K562 (cell line): ENCODE data around the gene BDNF. TPM values are rescaled to one million over a fixed set of nuclear protein-coding genes. Genes with fewer than 3 reads are reported as not detected.
A peak's percentile ranks its signal among the peaks of the same experiment; 100 is the strongest.

Experiments used
- ATAC-seq: fragments of 200-7000 bp; cut with Tn5 transposase; 3 replicates; pipeline ENCODE4 v1.9.1; 2020; ENCODE audit warnings: moderate library complexity
- BruUV-seq: library from RNA; stranded (reverse); fragments of 400-500 nt; replicated peaks from 2 replicates; lab custom pipeline; 2021; lab: Mats Ljungman, UMichigan
- CTCF ChIA-PET: fragments of 300-600 bp; formaldehyde crosslinking; extraction: SDS; loops from one replicate; lab custom pipeline; 2021; ENCODE audit warnings: low intra/inter-chr PET ratio; lab: Yijun Ruan, JAX
- POLR2A ChIA-PET: fragments of 300-600, 350-650 bp; sonication (Branson Sonifier 250); formaldehyde crosslinking; extraction: SDS; loops from one replicate; lab custom pipeline; 2021; ENCODE audit warnings: antibody characterized with exemption, inconsistent platforms; lab: Yijun Ruan, JAX
- DNase-seq, 4 experiments: peaks; one replicate each; pipeline versions ENCODE4 v3.0.0 to v3.0.0-alpha.2; 2011 to 2018; ENCODE audit warnings: low spot score in 3 of 4, mixed read lengths in 3 of 4; ENCODE audit errors: extremely low read depth in 1 of 4
- FAIRE-seq: peaks from 2 replicates; lab custom pipeline; 2011; peaks lifted over from hg19 to GRCh38; lab: Jason Lieb, UNC
- H2AFZ ChIP-seq: 2 replicates; pipeline ENCODE4 v1.6.0; 2011; ENCODE audit warnings: low read depth, low read length, control low read depth, inconsistent platforms
- H3K27ac ChIP-seq: fragments of 200-600 bp; 3 replicates; pipeline ENCODE4 v1.8.0; 2011; ENCODE audit warnings: low read depth, mild to moderate bottlenecking, control low read depth, inconsistent platforms, low read length, moderate library complexity, mixed read lengths; ENCODE audit errors: extremely low read depth
- H3K27me3 ChIP-seq, 2 experiments: fragments of 300-600 bp in 1 of 2; 2 replicates in 1 of 2; 3 replicates in 1 of 2; pipeline versions ENCODE4 v1.6.0 to v1.8.0; 2011; ENCODE audit warnings: inconsistent platforms in 2 of 2, low read length in 2 of 2, mild to moderate bottlenecking in 1 of 2, mixed read lengths in 1 of 2, moderate library complexity in 1 of 2; ENCODE audit not compliant: control insufficient read depth in 2 of 2, insufficient read depth in 2 of 2
- H3K36me3 ChIP-seq: fragments of 300-600 bp; 3 replicates; pipeline ENCODE4 v1.8.0; 2011; ENCODE audit warnings: mild to moderate bottlenecking, low read length, inconsistent platforms; ENCODE audit not compliant: control insufficient read depth, insufficient read depth
- H3K4me1 ChIP-seq, 2 experiments: fragments of 200-600 bp in 1 of 2; replicated peaks in 1 of 2; 2 replicates in 1 of 2; 3 replicates in 1 of 2; pipeline versions ENCODE4 v1.5.1 to v1.8.0; 2011; ENCODE audit warnings: inconsistent platforms in 2 of 2, low read length in 2 of 2, mild to moderate bottlenecking in 1 of 2, mixed read lengths in 1 of 2, moderate library complexity in 1 of 2; ENCODE audit not compliant: control insufficient read depth in 2 of 2, insufficient read depth in 2 of 2
- H3K4me2 ChIP-seq: 2 replicates; pipeline ENCODE4 v1.6.1; 2011; ENCODE audit warnings: low read length, control low read depth, inconsistent platforms, mixed read lengths; ENCODE audit not compliant: insufficient read depth
- H3K4me3 ChIP-seq: fragments of 200-600 bp; sonication (generic), shearing (Covaris generic); 2 replicates; pipeline ENCODE4 v1.5.1; 2016; ENCODE audit warnings: control low read depth, inconsistent platforms
- H3K79me2 ChIP-seq: fragments of 200-600 bp; 3 replicates; pipeline ENCODE4 v1.8.0; 2011; ENCODE audit warnings: low read length, inconsistent platforms; ENCODE audit not compliant: control insufficient read depth, insufficient read depth
- H3K9ac ChIP-seq, 2 experiments: 2 replicates each; pipeline versions ENCODE4 v1.6.0 to v1.6.1; 2011; ENCODE audit warnings: low read depth in 2 of 2, low read length in 2 of 2, control low read depth in 1 of 2, inconsistent platforms in 1 of 2, mild to moderate bottlenecking in 1 of 2, mixed read lengths in 1 of 2; ENCODE audit not compliant: insufficient read depth in 1 of 2
- H3K9me1 ChIP-seq: one replicate; pipeline ENCODE4 v1.6.0; 2011; ENCODE audit warnings: inconsistent platforms, mild to moderate bottlenecking, low read length, moderate library complexity; ENCODE audit not compliant: control insufficient read depth, insufficient read depth
- H3K9me3 ChIP-seq: replicated peaks from 2 replicates; pipeline ENCODE4 v1.5.1; 2011; ENCODE audit warnings: low read depth, low read length, inconsistent platforms; ENCODE audit not compliant: control insufficient read depth, insufficient read depth
- H4K20me1 ChIP-seq: replicated peaks from 2 replicates; pipeline ENCODE4 v1.6.1; 2011; ENCODE audit warnings: low read length, inconsistent platforms, mixed read lengths; ENCODE audit not compliant: control insufficient read depth, insufficient read depth
- C11orf30 ChIP-seq: fragments of 450-650 bp; IDR thresholded peaks from 2 replicates; pipeline ENCODE4 v1.6.1; 2016; ENCODE audit warnings: low read depth, mild to moderate bottlenecking
- CBX5 ChIP-seq: IDR thresholded peaks from 2 replicates; pipeline ENCODE4 v1.6.1; 2014; ENCODE audit warnings: low read depth, borderline replicate concordance
- CHCHD3 ChIP-seq: fragments of 250-450 bp; sonication (Bioruptor Pico); IDR thresholded peaks from 2 replicates; pipeline ENCODE4 v2.1.2; 2022; ENCODE audit warnings: mild to moderate bottlenecking
- EHMT2 ChIP-seq: fragments of 450-650 bp; IDR thresholded peaks from 2 replicates; pipeline ENCODE4 v1.6.1; 2018; ENCODE audit warnings: antibody characterized with exemption
- FOSL1 ChIP-seq: fragments of 200-800 bp; sonication (Bioruptor generic); conservative IDR thresholded peaks from 2 replicates; pipeline ENCODE4 v1.6.1; 2016; ENCODE audit warnings: missing genetic modification characterization, missing compliant biosample characterization
- HIVEP1 ChIP-seq: fragments of 250-450 bp; sonication (Bioruptor Pico); IDR thresholded peaks from 2 replicates; pipeline ENCODE4 v1.4.0; 2020; ENCODE audit warnings: mild to moderate bottlenecking
- IFI16 ChIP-seq: fragments of 250-450 bp; sonication (Bioruptor Pico); IDR thresholded peaks from 2 replicates; pipeline ENCODE4 v2.1.2; 2022; ENCODE audit warnings: mild to moderate bottlenecking, inconsistent platforms
- MAFK ChIP-seq: IDR thresholded peaks from 2 replicates; pipeline ENCODE4 v1.6.1; 2011; ENCODE audit warnings: low read length, improper control_type of control experiment
- TEAD4 ChIP-seq, 2 experiments: sonication (generic) in 1 of 2; formaldehyde crosslinking in 1 of 2; IDR thresholded peaks; 2 replicates each; pipeline versions ENCODE4 v1.6.1 to v1.8.0; 2012 to 2022; ENCODE audit warnings: borderline replicate concordance in 1 of 2, inconsistent platforms in 1 of 2, low read length in 1 of 2, mild to moderate bottlenecking in 1 of 2, missing genetic modification reagents in 1 of 2
- THRAP3 ChIP-seq: fragments of 450-650 bp; IDR thresholded peaks from 2 replicates; pipeline ENCODE4 v1.6.1; 2016; ENCODE audit warnings: mild to moderate bottlenecking, inconsistent platforms, borderline replicate concordance
- THRB ChIP-seq: fragments of 450-650 bp; formaldehyde crosslinking; conservative IDR thresholded peaks from 2 replicates; pipeline ENCODE4 v1.4.0; 2022; ENCODE audit warnings: mild to moderate bottlenecking, missing genetic modification characterization
- UBTF ChIP-seq, 2 experiments: IDR thresholded peaks; 2 replicates each; pipeline ENCODE4 v1.6.1; 2012; ENCODE audit warnings: improper control_type of control experiment in 2 of 2, low read depth in 2 of 2, low read length in 2 of 2, borderline replicate concordance in 1 of 2
- ZKSCAN8 ChIP-seq: fragments of 200-800 bp; sonication (Bioruptor generic); IDR thresholded peaks from 2 replicates; pipeline ENCODE4 v1.6.1; 2016; ENCODE audit warnings: missing genetic modification characterization, missing compliant biosample characterization
- ZNF316 ChIP-seq: fragments of 450-650 bp; IDR thresholded peaks from 2 replicates; pipeline ENCODE4 v1.6.1; 2016
- WGBS: fragments of 100-300 bp; shearing (Covaris generic); methylation state at CpG from one replicate; pipeline ENCODE4 v1.1.6; 2016; ENCODE audit warnings: low coverage, mixed read lengths; ENCODE audit not compliant: insufficient coverage; ENCODE audit errors: missing lambda C conversion rate; 5-methylcytosine and 5-hydroxymethylcytosine counted together
- in situ Hi-C: fragments of 300-500 bp; cut with MboI; formaldehyde crosslinking; loops from 4 replicates; pipeline ENCODE4 v1.15.0; 2018; ENCODE audit warnings: inconsistent platforms, mixed read lengths
- intact Hi-C: fragments of 100-400 bp; cut with micrococcal nuclease; formaldehyde crosslinking; loops from 2 replicates; pipeline ENCODE4 v1.14.2; 2022
- polyA plus RNA-seq, 8 experiments: library from polyadenylated mRNA; depleted of rRNA in 4 of 8; stranded (reverse) in 5 of 8; unstranded in 3 of 8; fragments of >200 nt; fragmentation: Nextera tagmentation in 2 of 8; fragmentation: Illumina TruSeq in 1 of 8; extraction: Ambion mirVana in 2 of 8; extraction: Trizol in 1 of 8; gene quantifications; 2 replicates each; pipeline versions ENCODE4 v1.2.1 to v1.2.3, GENCODE V29; 2011 to 2014; ENCODE audit warnings: inconsistent platforms in 1 of 8, missing spikeins in 1 of 8
- total RNA-seq, 7 experiments: library from RNA; depleted of rRNA in 6 of 7; stranded (reverse); fragments of >200 nt in 6 of 7; fragmentation: Illumina TruSeq in 2 of 7; extraction: Trizol in 2 of 7; gene quantifications; 2 replicates each; pipeline versions ENCODE4 v1.2.1 to v1.2.3, GENCODE V29; 2011 to 2021; ENCODE audit warnings: low replicate concordance in 1 of 7
- TF ChIP-seq, protein P1 (sequence below): fragments of 450-650 bp; formaldehyde crosslinking; IDR thresholded peaks from 2 replicates; pipeline ENCODE4 v1.4.0; 2020; ENCODE audit warnings: mild to moderate bottlenecking
- TF ChIP-seq, protein P2 (sequence below): sonication (generic); formaldehyde crosslinking; IDR thresholded peaks from 2 replicates; pipeline ENCODE4 v1.8.1; 2022; ENCODE audit warnings: missing genetic modification reagents

BDNF gene
- total and polyA plus RNA-seq, 9 of the 15 experiments (the other 6 are each of a cell fraction or from before 2014, with no cell fraction given) = 0.04 TPM; not detected in 8

DNA sequence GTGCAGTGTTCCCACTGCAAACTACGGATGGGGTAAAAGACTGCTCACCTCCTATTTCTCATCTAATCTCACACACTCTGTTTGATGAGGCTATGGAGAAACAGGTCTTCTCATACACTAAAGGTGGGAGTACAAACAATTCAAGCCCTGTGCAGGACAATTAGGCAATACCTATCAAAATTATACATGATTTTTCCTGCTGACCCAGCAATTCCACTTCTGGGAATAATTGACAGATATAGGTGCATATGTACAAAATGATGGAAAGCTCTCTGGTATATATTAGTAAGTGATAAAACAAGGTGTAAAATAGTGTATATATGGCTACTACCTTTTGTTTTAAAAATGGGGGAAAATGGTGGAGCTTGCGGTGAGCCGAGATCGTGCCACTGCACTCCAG lies 23.1 kb downstream of the BDNF start:
- no TSS peak for BruUV-seq
- ChIA-PET POLR2A (interaction anchor here (0.5 kb wide), 1 partner anchor 465 kb away, joined by 3 read pairs; no protein-coding TSS in a partner anchor), CTCF (no interaction called here)
- no peaks in the 10 kb centered on the region for H3K27me3 ChIP-seq
- H3K9ac ChIP-seq = no peak overlapping the region
- H3K27ac ChIP-seq = no peak overlapping the region
- no peaks in the 10 kb centered on the region for H3K79me2 ChIP-seq
- H3K4me1 ChIP-seq = no peaks in the 10 kb centered on the region
- in situ Hi-C loops (no loop called here), intact Hi-C loops (no loop called here)
- no peaks in the 10 kb centered on the region for H3K9me1 ChIP-seq
- no peak overlapping the region for H3K4me3 ChIP-seq
- H4K20me1 ChIP-seq = no peaks in the 10 kb centered on the region
- DNase-seq (no peak), FAIRE-seq (no peak), ATAC-seq (no peak)
- no peak overlapping the region for H2AFZ ChIP-seq
- H3K4me2 ChIP-seq = no peak overlapping the region
- WGBS = 4% methylated on average over 4 of the region's 4 CpGs
- no peaks in the 10 kb centered on the region for H3K9me3 ChIP-seq
- H3K36me3 ChIP-seq = no peaks in the 10 kb centered on the region
- TF ChIP-seq, protein P1, sequence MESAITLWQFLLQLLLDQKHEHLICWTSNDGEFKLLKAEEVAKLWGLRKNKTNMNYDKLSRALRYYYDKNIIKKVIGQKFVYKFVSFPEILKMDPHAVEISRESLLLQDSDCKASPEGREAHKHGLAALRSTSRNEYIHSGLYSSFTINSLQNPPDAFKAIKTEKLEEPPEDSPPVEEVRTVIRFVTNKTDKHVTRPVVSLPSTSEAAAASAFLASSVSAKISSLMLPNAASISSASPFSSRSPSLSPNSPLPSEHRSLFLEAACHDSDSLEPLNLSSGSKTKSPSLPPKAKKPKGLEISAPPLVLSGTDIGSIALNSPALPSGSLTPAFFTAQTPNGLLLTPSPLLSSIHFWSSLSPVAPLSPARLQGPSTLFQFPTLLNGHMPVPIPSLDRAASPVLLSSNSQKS (CRISPR knock-in tag) = no peak
- TF ChIP-seq C11orf30 (peak; percentile 40; the same call in 1 of the 2 replicates), EHMT2 (no peak), FOSL1 (tag) (no peak), TEAD4 (IDR thresholded peaks at IDR 0.05; ENCODE audit: low read length) (no peak), TEAD4 (CRISPR knock-in tag; IDR thresholded peaks at IDR 0.05; ENCODE audit: borderline replicate concordance) (no peak), CBX5 (no peak), UBTF (IDR thresholded peaks at IDR 0.05; ENCODE audit: borderline replicate concordance in 1 of 2, low read depth in 2 of 2, low read length in 2 of 2) (no peak), THRAP3 (no peak), ZKSCAN8 (no peak), ZNF316 (peak; percentile 55), IFI16 (no peak), THRB (CRISPR knock-in tag) (no peak), MAFK (peak; percentile 29; the same call in 1 of the 2 replicates), HIVEP1 (CRISPR knock-in tag) (no peak), CHCHD3 (CRISPR knock-in tag) (no peak)
- TF ChIP-seq, protein P2, sequence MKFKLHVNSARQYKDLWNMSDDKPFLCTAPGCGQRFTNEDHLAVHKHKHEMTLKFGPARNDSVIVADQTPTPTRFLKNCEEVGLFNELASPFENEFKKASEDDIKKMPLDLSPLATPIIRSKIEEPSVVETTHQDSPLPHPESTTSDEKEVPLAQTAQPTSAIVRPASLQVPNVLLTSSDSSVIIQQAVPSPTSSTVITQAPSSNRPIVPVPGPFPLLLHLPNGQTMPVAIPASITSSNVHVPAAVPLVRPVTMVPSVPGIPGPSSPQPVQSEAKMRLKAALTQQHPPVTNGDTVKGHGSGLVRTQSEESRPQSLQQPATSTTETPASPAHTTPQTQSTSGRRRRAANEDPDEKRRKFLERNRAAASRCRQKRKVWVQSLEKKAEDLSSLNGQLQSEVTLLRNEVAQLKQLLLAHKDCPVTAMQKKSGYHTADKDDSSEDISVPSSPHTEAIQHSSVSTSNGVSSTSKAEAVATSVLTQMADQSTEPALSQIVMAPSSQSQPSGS (CRISPR knock-in tag) = no peak
